SK-N-SH (cell line): Measurements from ENCODE around the gene DYNC1H1. TPM values are rescaled to one million over a fixed set of nuclear protein-coding genes. Genes with fewer than 3 reads are reported as not detected.

Experiments used
- CTCF ChIA-PET: fragments of 300-600, 350-600 bp; formaldehyde crosslinking; extraction: SDS; loops from one replicate; lab custom pipeline; 2021; lab: Yijun Ruan, JAX
- POLR2A ChIA-PET: fragments of 350-600 bp; sonication (Branson Sonifier 250); formaldehyde crosslinking; extraction: SDS; loops from one replicate; lab custom pipeline; 2020; ENCODE audit warnings: antibody characterized with exemption, inconsistent platforms; lab: Yijun Ruan, JAX
- DNase-seq: peaks from one replicate; pipeline ENCODE4 v3.0.0; 2012
- H2AFZ ChIP-seq: fragments of 200-600 bp; sonication (generic); 2 replicates; pipeline ENCODE4 v1.8.1; 2016; ENCODE audit warnings: antibody characterized with exemption, mild to moderate bottlenecking, low read depth
- H3F3A ChIP-seq: fragments of 200-600 bp; sonication (generic); replicated peaks from 2 replicates; pipeline ENCODE3; 2016; ENCODE audit warnings: antibody characterized with exemption, mild to moderate bottlenecking; ENCODE audit not compliant: insufficient read depth
- H3K27ac ChIP-seq, 2 experiments: fragments of 200-500 bp in 1 of 2; fragments of 200-600 bp in 1 of 2; sonication (Bioruptor generic) in 1 of 2; sonication (generic), shearing (Covaris generic) in 1 of 2; 2 replicates each; pipeline versions ENCODE4 v1.5.1 to v1.6.1; 2014 to 2016; ENCODE audit warnings: low read depth in 2 of 2, inconsistent platforms in 1 of 2, low read length in 1 of 2, mild to moderate bottlenecking in 1 of 2, mixed read lengths in 1 of 2
- H3K27me3 ChIP-seq: fragments of 200-600 bp; sonication (generic), shearing (Covaris generic); 2 replicates; pipeline ENCODE4 v1.6.1; 2016; ENCODE audit warnings: mixed run types; ENCODE audit not compliant: insufficient read depth
- H3K36me3 ChIP-seq, 2 experiments: fragments of 200-500 bp in 1 of 2; fragments of 200-600 bp in 1 of 2; sonication (Bioruptor generic) in 1 of 2; sonication (generic) in 1 of 2; replicated peaks in 1 of 2; 2 replicates each; pipeline versions ENCODE3 to v1.5.1; 2014 to 2016; ENCODE audit warnings: low read length in 1 of 2, mild to moderate bottlenecking in 1 of 2; ENCODE audit not compliant: insufficient read depth in 2 of 2, control insufficient read depth in 1 of 2
- H3K4me1 ChIP-seq, 2 experiments: fragments of 200-500 bp in 1 of 2; fragments of 200-600 bp in 1 of 2; sonication (Bioruptor generic) in 1 of 2; sonication (generic), shearing (Covaris generic) in 1 of 2; 2 replicates each; pipeline versions ENCODE4 v1.5.1 to v1.6.1; 2014 to 2016; ENCODE audit warnings: low read depth in 1 of 2, low read length in 1 of 2, mixed run types in 1 of 2; ENCODE audit not compliant: insufficient read depth in 2 of 2, control insufficient read depth in 1 of 2
- H3K4me2 ChIP-seq: fragments of 200-600 bp; sonication (generic), shearing (Covaris generic); 2 replicates; pipeline ENCODE4 v1.6.1; 2017; ENCODE audit warnings: mixed run types
- H3K4me3 ChIP-seq, 2 experiments: fragments of 200-500 bp in 1 of 2; fragments of 200-600 bp in 1 of 2; sonication (Bioruptor generic) in 1 of 2; sonication (generic), shearing (Covaris generic) in 1 of 2; 2 replicates each; pipeline versions ENCODE4 v1.5.1 to v1.8.1; 2014 to 2016; ENCODE audit warnings: low read depth in 2 of 2, inconsistent platforms in 1 of 2, low read length in 1 of 2, mild to moderate bottlenecking in 1 of 2, mixed read lengths in 1 of 2, moderate library complexity in 1 of 2
- H3K79me2 ChIP-seq: fragments of 200-600 bp; sonication (generic); 2 replicates; pipeline ENCODE4 v1.8.1; 2017; ENCODE audit warnings: mild to moderate bottlenecking; ENCODE audit not compliant: insufficient read depth
- H3K9ac ChIP-seq: fragments of 200-600 bp; sonication (generic); 2 replicates; pipeline ENCODE4 v1.6.1; 2017; ENCODE audit warnings: mixed run types
- H3K9me2 ChIP-seq: fragments of 200-600 bp; sonication (generic); 2 replicates; pipeline ENCODE4 v1.6.1; 2017; ENCODE audit warnings: mixed run types
- H3K9me3 ChIP-seq: fragments of 200-600 bp; sonication (generic); 2 replicates; pipeline ENCODE4 v1.6.1; 2017; ENCODE audit warnings: mixed run types, mild to moderate bottlenecking, moderate library complexity
- H4K20me1 ChIP-seq: fragments of 200-600 bp; sonication (generic); 2 replicates; pipeline ENCODE4 v1.6.1; 2017; ENCODE audit warnings: mild to moderate bottlenecking, mixed run types; ENCODE audit not compliant: insufficient read depth
- ELF1 ChIP-seq: IDR thresholded peaks from 2 replicates; pipeline ENCODE4 v1.4.0; 2012
- EP300 ChIP-seq, 2 experiments: IDR thresholded peaks; 2 replicates each; pipeline versions ENCODE4 v1.4.0 to v1.6.1; 2012; ENCODE audit warnings: borderline replicate concordance in 1 of 2, low read depth in 1 of 2, low read length in 1 of 2
- EZH2phosphoT487 ChIP-seq: fragments of 200-600 bp; sonication (generic); IDR thresholded peaks from 2 replicates; pipeline ENCODE4 v1.6.1; 2017; ENCODE audit warnings: low read depth, mixed run types, mild to moderate bottlenecking, antibody characterized with exemption, moderate library complexity, borderline replicate concordance
- FOSL2 ChIP-seq: IDR thresholded peaks from 2 replicates; pipeline ENCODE4 v1.4.0; 2012; ENCODE audit warnings: low read depth, mild to moderate bottlenecking, moderate library complexity, borderline replicate concordance
- FOXJ3 ChIP-seq: sonication (generic); formaldehyde crosslinking; IDR thresholded peaks from 2 replicates; pipeline ENCODE4 v1.5.1; 2020; ENCODE audit warnings: mild to moderate bottlenecking, missing genetic modification reagents
- GABPA ChIP-seq: IDR thresholded peaks from 2 replicates; pipeline ENCODE4 v1.4.0; 2012; ENCODE audit warnings: low read depth, mild to moderate bottlenecking
- GATA2 ChIP-seq: sonication (generic); formaldehyde crosslinking; IDR thresholded peaks from 2 replicates; pipeline ENCODE4 v1.5.0; 2020; ENCODE audit warnings: mild to moderate bottlenecking, missing genetic modification reagents
- IRF3 ChIP-seq: fragments of 150-350 bp; IDR thresholded peaks from 2 replicates; pipeline ENCODE4 v1.6.1; 2016; ENCODE audit warnings: mild to moderate bottlenecking, low read depth, low read length
- JUND ChIP-seq: IDR thresholded peaks from 2 replicates; pipeline ENCODE4 v1.4.0; 2012
- MAX ChIP-seq: IDR thresholded peaks from 2 replicates; pipeline ENCODE4 v1.4.0; 2012; ENCODE audit warnings: low read depth
- POLR2AphosphoS5 ChIP-seq: IDR thresholded peaks from 2 replicates; pipeline ENCODE4 v1.6.1; 2012; ENCODE audit warnings: low read depth, low read length
- RAD21 ChIP-seq: IDR thresholded peaks from 2 replicates; pipeline ENCODE4 v1.6.1; 2012; ENCODE audit warnings: mild to moderate bottlenecking, low read length
- SIN3A ChIP-seq: IDR thresholded peaks from 2 replicates; pipeline ENCODE4 v1.6.1; 2012; ENCODE audit warnings: low read depth, mild to moderate bottlenecking, low read length, moderate library complexity, borderline replicate concordance
- SMC3 ChIP-seq: IDR thresholded peaks from 2 replicates; pipeline ENCODE4 v1.6.1; 2012; ENCODE audit warnings: low read depth, low read length, improper control_type of control experiment
- TAF1 ChIP-seq: IDR thresholded peaks from 2 replicates; pipeline ENCODE4 v1.6.1; 2012; ENCODE audit warnings: low read depth, mild to moderate bottlenecking, low read length, moderate library complexity, borderline replicate concordance
- TCF12 ChIP-seq: IDR thresholded peaks from 2 replicates; pipeline ENCODE4 v1.4.0; 2012
- USF1 ChIP-seq: IDR thresholded peaks from 2 replicates; pipeline ENCODE4 v1.4.0; 2012; ENCODE audit warnings: low read depth, borderline replicate concordance
- YY1 ChIP-seq: IDR thresholded peaks from 2 replicates; pipeline ENCODE4 v1.4.0; 2012; ENCODE audit warnings: low read depth, mild to moderate bottlenecking
- WGBS: methylation state at CpG from one replicate; pipeline ENCODE4 v1.1.6; 2017; ENCODE audit warnings: low lambda C conversion rate; 5-methylcytosine and 5-hydroxymethylcytosine counted together
- polyA plus RNA-seq, 3 experiments: library from polyadenylated mRNA; depleted of rRNA; stranded (reverse); fragments of >200 nt; gene quantifications; 2 replicates each; pipeline ENCODE4 v1.2.3, GENCODE V29; 2012

Gene DYNC1H1
- polyA plus RNA-seq, 1 of the 3 experiments (the other 2 are of a cell fraction): 140 TPM

- Histone ChIP-seq H3K9me3 (no peaks in the 10 kb centered on the region), H3K27ac (no peak overlapping the region), H3K4me3 (no peak overlapping the region), H3K79me2 (no peaks in the 10 kb centered on the region), H3F3A (no peaks in the 10 kb centered on the region), H3K36me3 (peaks cover 0 to 4% of the 10 kb centered on the region in 2 experiments), H3K9ac (no peak overlapping the region), H3K9me2 (no peaks in the 10 kb centered on the region), H4K20me1 (no peaks in the 10 kb centered on the region), H3K4me2 (no peak overlapping the region), H3K4me1 (peaks cover 0 to 6% of the 10 kb centered on the region in 2 experiments; a peak in 2 of 4 replicates), H3K27me3 (no peaks in the 10 kb centered on the region), H2AFZ (no peak overlapping the region)
- no peak for DNase-seq
- ChIA-PET CTCF (interaction anchor here (1.0 to 2.0 kb wide), 2 partner anchors 162 to 226 kb away, joined by 3 to 9 read pairs; no protein-coding TSS in a partner anchor), POLR2A (interaction anchor here (0.8 kb wide), 1 partner anchor 10 kb away, joined by 3 read pairs; no protein-coding TSS in a partner anchor)
- 70% methylated on average over 10 of the region's 16 CpGs for WGBS
- TF ChIP-seq ELF1: no peak
- no peak for TF ChIP-seq GABPA
- no peak for TF ChIP-seq SMC3
- no peak for TF ChIP-seq MAX
- no peak for TF ChIP-seq JUND
- no peak for TF ChIP-seq IRF3
- no peak for TF ChIP-seq TCF12
- TF ChIP-seq YY1: no peak
- TF ChIP-seq POLR2AphosphoS5: no peak
- TF ChIP-seq EP300 (IDR thresholded peaks at IDR 0.05; ENCODE audit: borderline replicate concordance in 1 of 2, low read depth in 1 of 2, low read length in 1 of 2): no peak
- no peak for TF ChIP-seq SIN3A
- no peak for TF ChIP-seq EZH2phosphoT487
- no peak for TF ChIP-seq GATA2 (CRISPR knock-in tag)
Measured at GRCh38 chr14:101933209-101933608, 31.2 kb upstream of the DYNC1H1 start.

DNA sequence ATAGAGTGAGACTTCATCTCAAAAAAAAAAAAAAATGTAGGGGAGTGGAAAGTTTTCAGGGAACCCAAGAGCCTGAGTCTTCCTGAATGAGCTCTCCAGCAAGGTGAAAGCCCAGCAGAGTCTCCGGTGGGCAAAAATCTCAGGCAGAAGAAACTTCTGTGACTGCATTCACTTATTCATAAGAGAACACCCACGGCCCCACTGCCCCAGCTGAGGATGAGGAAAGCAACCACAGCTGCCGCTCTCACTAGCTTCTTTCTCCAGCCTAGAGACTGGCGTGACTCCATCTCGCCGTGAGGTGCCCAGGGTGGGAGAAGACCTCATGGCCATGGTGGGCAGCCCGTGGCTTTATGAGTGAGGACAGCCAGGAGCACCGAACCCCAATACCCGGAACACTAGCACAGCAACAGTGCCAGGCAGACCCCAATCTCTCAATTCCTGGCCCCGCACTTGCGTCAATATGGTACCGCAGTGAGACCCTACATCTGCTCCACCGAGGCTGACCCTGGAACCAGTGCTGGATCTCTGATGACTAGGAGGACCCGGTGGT lies 29.7 kb upstream of the DYNC1H1 start:
- no peak overlapping the region for H3K27ac ChIP-seq
- H3K9ac ChIP-seq: no peak overlapping the region
- no peaks in the 10 kb centered on the region for H3K9me2 ChIP-seq
- H3K79me2 ChIP-seq: no peaks in the 10 kb centered on the region
- TF ChIP-seq TAF1 (no peak), GATA2 (CRISPR knock-in tag) (no peak), FOXJ3 (CRISPR knock-in tag) (no peak), FOSL2 (no peak), RAD21 (no peak), USF1 (no peak)
- no peaks in the 10 kb centered on the region for H3F3A ChIP-seq
- WGBS: 61% methylated on average over 10 of the region's 14 CpGs
- CTCF ChIA-PET: interaction anchor here (2.0 kb wide), 1 partner anchor 164 kb away, joined by 9 read pairs; no protein-coding TSS in a partner anchor
- no peaks in the 10 kb centered on the region for H3K27me3 ChIP-seq
- H3K36me3 ChIP-seq: no peaks in the 10 kb centered on the region
- H3K4me2 ChIP-seq: no peak overlapping the region
- H3K4me3 ChIP-seq: no peak overlapping the region
- POLR2A ChIA-PET: no interaction called here
- H2AFZ ChIP-seq: no peak overlapping the region
- H4K20me1 ChIP-seq: no peaks in the 10 kb centered on the region
- peaks cover 0 to 4% of the 10 kb centered on the region in 2 experiments; a peak in 1 of 4 replicates for H3K4me1 ChIP-seq
- no peaks in the 10 kb centered on the region for H3K9me3 ChIP-seq
- DNase-seq: no peak
